Neuron (in vitro differentiated cells): ENCODE data around the gene WDR72.
"Not testable (repeated sequence)": the region's sequence is repeated elsewhere in the genome, so short reads cannot be mapped to it uniquely, and the experiment has no call there.

Experiments used
- H2AFZ ChIP-seq: one replicate; pipeline ENCODE4 v1.6.1; 2013; ENCODE audit warnings: low read depth, mild to moderate bottlenecking, inconsistent platforms, low read length, moderate library complexity
- H3K27me3 ChIP-seq: one replicate; pipeline ENCODE4 v1.6.1; 2013; ENCODE audit warnings: low read length; ENCODE audit not compliant: insufficient read depth
- H3K36me3 ChIP-seq: one replicate; pipeline ENCODE4 v1.6.1; 2013; ENCODE audit warnings: low read length; ENCODE audit not compliant: insufficient read depth
- H3K4me1 ChIP-seq: one replicate; pipeline ENCODE4 v1.6.1; 2013; ENCODE audit warnings: low read length; ENCODE audit not compliant: insufficient read depth
- H3K4me3 ChIP-seq: 2 replicates; pipeline ENCODE4 v1.5.1; 2013; ENCODE audit warnings: mild to moderate bottlenecking, low read length, moderate library complexity
- H3K9me3 ChIP-seq: one replicate; pipeline ENCODE4 v1.6.1; 2013; ENCODE audit warnings: low read length

The WDR72 gene

GRCh38 chr15:53759411-53759931 lies at the start of gene WDR72:
Gene WDR72 (minus strand): TSS chr15:53759663. CDS start chr15:53733149, 26,514 bp downstream.
- no peaks in the 10 kb centered on the region for H3K9me3 ChIP-seq
- H3K27me3 ChIP-seq = peaks cover 28% of the 10 kb centered on the region
- no peak within 1 kb of the TSS for H2AFZ ChIP-seq
- H3K36me3 ChIP-seq = no peaks in the 10 kb centered on the region
- H3K4me1 ChIP-seq = no peaks in the 10 kb centered on the region
- no peak within 1 kb of the TSS for H3K4me3 ChIP-seq

GRCh38 chr15:53808058-53808706 lies 48.7 kb upstream of the WDR72 start:
- Histone ChIP-seq H3K36me3 (no peaks in the 10 kb centered on the region), H3K4me1 (no peaks in the 10 kb centered on the region), H2AFZ (no peak overlapping the region), H3K9me3 (no peaks in the 10 kb centered on the region), H3K4me3 (no peak overlapping the region), H3K27me3 (no peaks in the 10 kb centered on the region)

- Histone ChIP-seq H3K4me3 (no peak overlapping the region), H3K4me1 (no peaks in the 10 kb centered on the region), H3K9me3 (no peaks in the 10 kb centered on the region), H2AFZ (no peak overlapping the region), H3K27me3 (no peaks in the 10 kb centered on the region), H3K36me3 (no peaks in the 10 kb centered on the region)
Measured at GRCh38 chr15:53807501-53807900, 48.0 kb upstream of the WDR72 start.

- Histone ChIP-seq H3K4me1 (no peaks in the 10 kb centered on the region), H3K27me3 (no peaks in the 10 kb centered on the region), H3K4me3 (no peak overlapping the region), H3K36me3 (no peaks in the 10 kb centered on the region), H3K9me3 (no peaks in the 10 kb centered on the region), H2AFZ (no peak overlapping the region)
Measured at GRCh38 chr15:53802672-53803071, 43.2 kb upstream of the WDR72 start.

- Histone ChIP-seq H3K4me3 (no peak overlapping the region), H2AFZ (no peak overlapping the region), H3K9me3 (no peaks in the 10 kb centered on the region), H3K27me3 (no peaks in the 10 kb centered on the region), H3K4me1 (no peaks in the 10 kb centered on the region), H3K36me3 (no peaks in the 10 kb centered on the region)
Measured at GRCh38 chr15:53791581-53791980, 32.1 kb upstream of the WDR72 start.

- Histone ChIP-seq H3K9me3 (no peaks in the 10 kb centered on the region), H3K4me3 (no peak overlapping the region)
Measured at GRCh38 chr15:53789654-53790375, 30.4 kb upstream of the WDR72 start.

GRCh38 chr15:53786401-53786800 lies 26.9 kb upstream of the WDR72 start:
- H3K4me1 ChIP-seq = no peaks in the 10 kb centered on the region
- H3K4me3 ChIP-seq = no peak overlapping the region
- H3K27me3 ChIP-seq = no peaks in the 10 kb centered on the region
- no peaks in the 10 kb centered on the region for H3K9me3 ChIP-seq
- H2AFZ ChIP-seq = no peak overlapping the region
- H3K36me3 ChIP-seq = no peaks in the 10 kb centered on the region

More at GRCh38 chr15:53789654-53790375, 30.4 kb upstream of the WDR72 start:
- no peaks in the 10 kb centered on the region for H3K27me3 ChIP-seq
- no peaks in the 10 kb centered on the region for H3K4me1 ChIP-seq
- H3K36me3 ChIP-seq = no peaks in the 10 kb centered on the region
- H2AFZ ChIP-seq = no peak overlapping the region

GRCh38 chr15:53785241-53785640 lies 25.8 kb upstream of the WDR72 start:
- H3K36me3 ChIP-seq = not testable (repeated sequence)

GRCh38 chr15:53762916-53763315 lies 3.5 kb upstream of the WDR72 start:
- Histone ChIP-seq H3K4me3 (no peak overlapping the region), H2AFZ (no peak overlapping the region), H3K9me3 (no peaks in the 10 kb centered on the region), H3K36me3 (no peaks in the 10 kb centered on the region), H3K27me3 (peaks cover 25% of the 10 kb centered on the region), H3K4me1 (no peaks in the 10 kb centered on the region)

More at GRCh38 chr15:53785241-53785640, 25.8 kb upstream of the WDR72 start:
- not testable (repeated sequence) for H3K4me1 ChIP-seq, H3K4me3 ChIP-seq, H2AFZ ChIP-seq, H3K27me3 ChIP-seq, H3K9me3 ChIP-seq

- no peaks in the 10 kb centered on the region for H3K9me3 ChIP-seq
- H3K4me1 ChIP-seq = no peaks in the 10 kb centered on the region
- H3K27me3 ChIP-seq = peaks cover 31% of the 10 kb centered on the region
Measured at GRCh38 chr15:53758412-53758811, 1.1 kb downstream of the WDR72 start.

GRCh38 chr15:53757906-53758305 lies 1.6 kb downstream of the WDR72 start:
- Histone ChIP-seq H3K9me3 (no peaks in the 10 kb centered on the region), H3K27me3 (peaks cover 31% of the 10 kb centered on the region), H2AFZ (no peak overlapping the region), H3K4me3 (no peak overlapping the region), H3K4me1 (no peaks in the 10 kb centered on the region), H3K36me3 (no peaks in the 10 kb centered on the region)

More at GRCh38 chr15:53758412-53758811, 1.1 kb downstream of the WDR72 start:
- no peak overlapping the region for H2AFZ ChIP-seq
- no peak overlapping the region for H3K4me3 ChIP-seq
- no peaks in the 10 kb centered on the region for H3K36me3 ChIP-seq

GRCh38 chr15:53753813-53754212 lies 5.7 kb downstream of the WDR72 start:
- Histone ChIP-seq H2AFZ (no peak overlapping the region), H3K4me1 (no peaks in the 10 kb centered on the region), H3K9me3 (no peaks in the 10 kb centered on the region), H3K27me3 (peaks cover 11% of the 10 kb centered on the region), H3K4me3 (no peak overlapping the region), H3K36me3 (no peaks in the 10 kb centered on the region)

- no peak overlapping the region for H3K4me3 ChIP-seq
- no peaks in the 10 kb centered on the region for H3K9me3 ChIP-seq
- H2AFZ ChIP-seq = no peak overlapping the region
- H3K4me1 ChIP-seq = no peaks in the 10 kb centered on the region
- H3K36me3 ChIP-seq = no peaks in the 10 kb centered on the region
- H3K27me3 ChIP-seq = peaks cover 6% of the 10 kb centered on the region
Measured at GRCh38 chr15:53752406-53752805, 7.1 kb downstream of the WDR72 start.
